ENCODE data around the gene SCNN1B.
"Not testable (repeated sequence)": the region's sequence is repeated elsewhere in the genome, so short reads cannot be mapped to it uniquely, and the experiment has no call there.

Gene SCNN1B, protein sequence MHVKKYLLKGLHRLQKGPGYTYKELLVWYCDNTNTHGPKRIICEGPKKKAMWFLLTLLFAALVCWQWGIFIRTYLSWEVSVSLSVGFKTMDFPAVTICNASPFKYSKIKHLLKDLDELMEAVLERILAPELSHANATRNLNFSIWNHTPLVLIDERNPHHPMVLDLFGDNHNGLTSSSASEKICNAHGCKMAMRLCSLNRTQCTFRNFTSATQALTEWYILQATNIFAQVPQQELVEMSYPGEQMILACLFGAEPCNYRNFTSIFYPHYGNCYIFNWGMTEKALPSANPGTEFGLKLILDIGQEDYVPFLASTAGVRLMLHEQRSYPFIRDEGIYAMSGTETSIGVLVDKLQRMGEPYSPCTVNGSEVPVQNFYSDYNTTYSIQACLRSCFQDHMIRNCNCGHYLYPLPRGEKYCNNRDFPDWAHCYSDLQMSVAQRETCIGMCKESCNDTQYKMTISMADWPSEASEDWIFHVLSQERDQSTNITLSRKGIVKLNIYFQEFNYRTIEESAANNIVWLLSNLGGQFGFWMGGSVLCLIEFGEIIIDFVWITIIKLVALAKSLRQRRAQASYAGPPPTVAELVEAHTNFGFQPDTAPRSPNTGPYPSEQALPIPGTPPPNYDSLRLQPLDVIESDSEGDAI

DNA sequence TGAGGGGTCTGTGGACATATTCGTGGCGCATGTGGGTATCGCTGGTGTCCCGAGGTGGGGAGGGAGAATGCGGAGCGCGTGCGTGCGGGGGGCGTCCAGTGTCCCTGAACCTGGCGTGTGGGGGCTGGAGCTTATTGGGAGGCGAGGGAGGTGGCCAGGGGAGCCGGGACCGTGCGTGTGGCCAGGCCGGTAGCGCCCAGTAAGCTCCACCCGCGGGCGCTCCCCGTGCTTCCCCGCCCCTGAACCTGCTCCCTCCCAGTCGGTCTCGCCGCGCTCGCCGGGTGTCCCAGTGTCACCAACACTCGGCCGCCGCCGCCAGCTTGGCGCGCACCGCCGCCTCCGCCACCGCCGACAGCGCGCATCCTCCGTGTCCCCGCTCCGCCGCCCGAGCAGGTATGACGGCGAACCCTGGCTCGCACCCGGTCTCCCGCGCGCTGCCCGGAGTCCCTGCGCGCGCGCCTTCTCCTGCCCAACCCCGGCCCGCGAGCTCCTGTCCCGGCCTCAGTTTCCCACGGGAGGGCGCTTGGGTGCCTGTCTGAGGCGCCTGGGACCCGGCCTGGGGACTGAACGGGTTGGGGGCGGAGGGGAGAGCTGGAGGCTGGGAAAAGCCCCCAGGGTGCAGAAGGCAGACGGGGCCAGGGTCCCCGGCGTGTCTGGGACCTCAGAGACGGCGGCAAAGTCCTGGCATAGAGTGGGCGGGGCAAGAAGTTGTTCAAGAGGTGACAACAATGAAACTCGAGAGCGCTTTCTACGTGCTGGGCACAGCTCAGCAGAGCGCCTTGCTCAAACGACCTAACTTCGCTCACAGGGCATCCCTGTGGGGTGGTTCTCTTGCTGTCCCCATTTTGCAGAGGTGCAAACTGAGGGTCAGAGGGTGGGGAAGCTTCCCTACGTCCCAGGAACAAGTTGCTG is at the start of gene SCNN1B:
TSS of gene SCNN1B (plus strand) at position 258 of the 912 bp plus-strand sequence. CDS start 46,298 bp downstream, outside the sequence.
- Histone ChIP-seq H3K9ac (ENCODE audit: low read length) (no peak within 1 kb of the TSS), H3K27ac (ENCODE audit: low read depth, low read length) (no peak within 1 kb of the TSS), H3K36me3 (ENCODE audit: control insufficient read depth, insufficient read depth, low read length) (no peaks in the 10 kb centered on the region), H3K4me3 (ENCODE audit: low read length) (peak within 1 kb of the TSS; percentile 45), H3K27me3 (ENCODE audit: control insufficient read depth, insufficient read depth, low read length) (peaks cover 6% of the 10 kb centered on the region), H3K4me1 (ENCODE audit: control insufficient read depth, insufficient read depth, low read length) (no peaks in the 10 kb centered on the region)

- H3K36me3 ChIP-seq (ENCODE audit: control insufficient read depth, insufficient read depth, low read length) = no peaks in the 10 kb centered on the region
- no peaks in the 10 kb centered on the region for H3K4me1 ChIP-seq (ENCODE audit: control insufficient read depth, insufficient read depth, low read length)
- no peak overlapping the region for H3K9ac ChIP-seq (ENCODE audit: low read length)
- H3K27me3 ChIP-seq (ENCODE audit: control insufficient read depth, insufficient read depth, low read length) = no peaks in the 10 kb centered on the region
- no peak overlapping the region for H3K4me3 ChIP-seq (ENCODE audit: low read length)
- H3K27ac ChIP-seq (ENCODE audit: low read depth, low read length) = no peak overlapping the region
These were observed 49.8 kb upstream of the SCNN1B start for GRCh38 chr16:23252310-23252709.

- not testable (repeated sequence) for H3K9ac ChIP-seq (ENCODE audit: low read length); H3K27ac ChIP-seq (ENCODE audit: low read depth, low read length); H3K4me3 ChIP-seq (ENCODE audit: low read length); H3K36me3 ChIP-seq (ENCODE audit: control insufficient read depth, insufficient read depth, low read length); H3K27me3 ChIP-seq (ENCODE audit: control insufficient read depth, insufficient read depth, low read length); H3K4me1 ChIP-seq (ENCODE audit: control insufficient read depth, insufficient read depth, low read length)
These were observed 48.5 kb upstream of the SCNN1B start for GRCh38 chr16:23253650-23254049.

DNA sequence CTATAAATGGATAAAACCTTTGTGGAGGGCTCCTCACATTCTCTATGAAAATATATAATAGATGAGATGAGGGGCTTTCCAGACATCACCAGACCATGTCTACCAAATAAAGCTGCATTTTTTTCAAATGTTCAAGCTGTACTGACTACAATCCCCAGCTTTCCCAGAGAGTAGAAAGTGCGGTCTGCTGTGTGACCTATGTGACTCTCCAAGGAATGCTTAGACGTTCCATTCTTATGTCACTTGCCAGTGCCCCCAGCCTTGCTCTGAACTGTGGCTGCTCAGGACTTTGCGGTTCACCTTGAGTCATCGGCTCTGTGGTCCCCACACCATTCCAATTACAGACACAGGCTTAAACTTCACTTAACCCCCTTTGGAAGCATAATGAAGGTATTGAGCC is 47.8 kb upstream of the SCNN1B start:
- H3K4me3 ChIP-seq (ENCODE audit: low read length) = no peak overlapping the region
- H3K9ac ChIP-seq (ENCODE audit: low read length) = no peak overlapping the region
- H3K27ac ChIP-seq (ENCODE audit: low read depth, low read length) = no peak overlapping the region
- H3K4me1 ChIP-seq (ENCODE audit: control insufficient read depth, insufficient read depth, low read length) = no peaks in the 10 kb centered on the region
- no peaks in the 10 kb centered on the region for H3K27me3 ChIP-seq (ENCODE audit: control insufficient read depth, insufficient read depth, low read length)
- H3K36me3 ChIP-seq (ENCODE audit: control insufficient read depth, insufficient read depth, low read length) = no peaks in the 10 kb centered on the region

DNA sequence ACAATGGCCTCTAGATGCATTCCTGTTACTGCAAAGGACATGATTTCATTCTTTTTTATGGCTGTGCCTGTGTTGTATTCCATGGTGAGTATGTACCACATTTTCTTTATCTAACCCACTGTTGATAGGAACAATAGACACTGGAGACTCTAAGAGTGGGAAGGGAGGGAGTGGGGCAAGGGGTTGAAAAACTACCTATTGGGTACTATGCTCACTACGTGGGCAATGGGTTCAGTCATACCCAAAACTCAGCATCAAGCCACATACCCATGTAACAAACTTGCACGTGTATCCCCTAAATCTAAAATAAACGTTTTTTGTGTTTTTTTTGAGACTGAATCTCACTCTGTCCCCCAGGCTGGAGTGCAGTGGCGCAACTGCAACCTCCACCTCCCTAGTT is 47.1 kb upstream of the SCNN1B start:
- no peak overlapping the region for H3K27ac ChIP-seq (ENCODE audit: low read depth, low read length)
- no peaks in the 10 kb centered on the region for H3K36me3 ChIP-seq (ENCODE audit: control insufficient read depth, insufficient read depth, low read length)
- no peaks in the 10 kb centered on the region for H3K27me3 ChIP-seq (ENCODE audit: control insufficient read depth, insufficient read depth, low read length)
- H3K4me3 ChIP-seq (ENCODE audit: low read length) = no peak overlapping the region
- no peaks in the 10 kb centered on the region for H3K4me1 ChIP-seq (ENCODE audit: control insufficient read depth, insufficient read depth, low read length)
- H3K9ac ChIP-seq (ENCODE audit: low read length) = no peak overlapping the region

- Histone ChIP-seq H3K27me3 (ENCODE audit: control insufficient read depth, insufficient read depth, low read length) (no peaks in the 10 kb centered on the region), H3K4me3 (ENCODE audit: low read length) (no peak overlapping the region), H3K4me1 (ENCODE audit: control insufficient read depth, insufficient read depth, low read length) (no peaks in the 10 kb centered on the region), H3K9ac (ENCODE audit: low read length) (no peak overlapping the region), H3K36me3 (ENCODE audit: control insufficient read depth, insufficient read depth, low read length) (no peaks in the 10 kb centered on the region), H3K27ac (ENCODE audit: low read depth, low read length) (no peak overlapping the region)
These were observed 45.7 kb upstream of the SCNN1B start for GRCh38 chr16:23256440-23256839.

- H3K27ac ChIP-seq (ENCODE audit: low read depth, low read length) = no peak overlapping the region
- H3K36me3 ChIP-seq (ENCODE audit: control insufficient read depth, insufficient read depth, low read length) = no peaks in the 10 kb centered on the region
- H3K4me3 ChIP-seq (ENCODE audit: low read length) = no peak overlapping the region
- H3K27me3 ChIP-seq (ENCODE audit: control insufficient read depth, insufficient read depth, low read length) = no peaks in the 10 kb centered on the region
- no peak overlapping the region for H3K9ac ChIP-seq (ENCODE audit: low read length)
- H3K4me1 ChIP-seq (ENCODE audit: control insufficient read depth, insufficient read depth, low read length) = no peaks in the 10 kb centered on the region
These were observed 44.4 kb upstream of the SCNN1B start for GRCh38 chr16:23257682-23258081.

- H3K4me1 ChIP-seq (ENCODE audit: control insufficient read depth, insufficient read depth, low read length) = no peaks in the 10 kb centered on the region
- H3K36me3 ChIP-seq (ENCODE audit: control insufficient read depth, insufficient read depth, low read length) = no peaks in the 10 kb centered on the region
- no peak overlapping the region for H3K9ac ChIP-seq (ENCODE audit: low read length)
- H3K27me3 ChIP-seq (ENCODE audit: control insufficient read depth, insufficient read depth, low read length) = no peaks in the 10 kb centered on the region
- no peak overlapping the region for H3K4me3 ChIP-seq (ENCODE audit: low read length)
- no peak overlapping the region for H3K27ac ChIP-seq (ENCODE audit: low read depth, low read length)
These were observed 43.2 kb upstream of the SCNN1B start for GRCh38 chr16:23258919-23259237.

- Histone ChIP-seq H3K36me3 (ENCODE audit: control insufficient read depth, insufficient read depth, low read length) (no peaks in the 10 kb centered on the region), H3K4me1 (ENCODE audit: control insufficient read depth, insufficient read depth, low read length) (no peaks in the 10 kb centered on the region), H3K9ac (ENCODE audit: low read length) (no peak overlapping the region), H3K4me3 (ENCODE audit: low read length) (no peak overlapping the region), H3K27me3 (ENCODE audit: control insufficient read depth, insufficient read depth, low read length) (no peaks in the 10 kb centered on the region), H3K27ac (ENCODE audit: low read depth, low read length) (no peak overlapping the region)
These were observed 34.5 kb upstream of the SCNN1B start for GRCh38 chr16:23267647-23268046.

- Histone ChIP-seq H3K9ac (ENCODE audit: low read length) (no peak overlapping the region), H3K4me1 (ENCODE audit: control insufficient read depth, insufficient read depth, low read length) (no peaks in the 10 kb centered on the region), H3K27ac (ENCODE audit: low read depth, low read length) (no peak overlapping the region)
These were observed 33.5 kb upstream of the SCNN1B start for GRCh38 chr16:23268561-23268960.

GRCh38 chr16:23269248-23269953 is 32.7 kb upstream of the SCNN1B start:
- Histone ChIP-seq H3K36me3 (ENCODE audit: control insufficient read depth, insufficient read depth, low read length) (no peaks in the 10 kb centered on the region), H3K4me1 (ENCODE audit: control insufficient read depth, insufficient read depth, low read length) (no peaks in the 10 kb centered on the region), H3K9ac (ENCODE audit: low read length) (no peak overlapping the region), H3K4me3 (ENCODE audit: low read length) (no peak overlapping the region), H3K27me3 (ENCODE audit: control insufficient read depth, insufficient read depth, low read length) (no peaks in the 10 kb centered on the region), H3K27ac (ENCODE audit: low read depth, low read length) (no peak overlapping the region)

More at GRCh38 chr16:23268561-23268960, 33.5 kb upstream of the SCNN1B start:
- H3K36me3 ChIP-seq (ENCODE audit: control insufficient read depth, insufficient read depth, low read length) = no peaks in the 10 kb centered on the region
- H3K4me3 ChIP-seq (ENCODE audit: low read length) = no peak overlapping the region
- H3K27me3 ChIP-seq (ENCODE audit: control insufficient read depth, insufficient read depth, low read length) = no peaks in the 10 kb centered on the region

GRCh38 chr16:23270654-23271053 is 31.4 kb upstream of the SCNN1B start:
- H3K9ac ChIP-seq (ENCODE audit: low read length) = no peak overlapping the region
- no peaks in the 10 kb centered on the region for H3K36me3 ChIP-seq (ENCODE audit: control insufficient read depth, insufficient read depth, low read length)
- no peak overlapping the region for H3K27ac ChIP-seq (ENCODE audit: low read depth, low read length)
- no peak overlapping the region for H3K4me3 ChIP-seq (ENCODE audit: low read length)
- H3K27me3 ChIP-seq (ENCODE audit: control insufficient read depth, insufficient read depth, low read length) = no peaks in the 10 kb centered on the region
- no peaks in the 10 kb centered on the region for H3K4me1 ChIP-seq (ENCODE audit: control insufficient read depth, insufficient read depth, low read length)

All from rectal smooth muscle tissue (tissue), 1 donor.